Activated naive CD4-positive, alpha-beta T cell treated with anti-CD3 and anti-CD28 coated beads, Interleukin-2, amount 50 U/mL, for 24 hours (primary cell): ENCODE data around the gene GRIN2A.

Experiments
- H3K27ac Mint-ChIP-seq: one replicate; pipeline ENCODE4 v1.8.0; 2021; ENCODE audit warnings: mild to moderate bottlenecking, mixed read lengths
- H3K27me3 Mint-ChIP-seq: one replicate; pipeline ENCODE4 v1.8.0; 2021; ENCODE audit warnings: mixed read lengths
- H3K36me3 Mint-ChIP-seq: one replicate; pipeline ENCODE4 v1.8.0; 2021; ENCODE audit warnings: mixed read lengths
- H3K4me1 Mint-ChIP-seq: one replicate; pipeline ENCODE4 v1.8.0; 2021; ENCODE audit warnings: mixed read lengths
- H3K4me3 Mint-ChIP-seq: one replicate; pipeline ENCODE4 v1.8.0; 2021; ENCODE audit warnings: mild to moderate bottlenecking, mixed read lengths
- H3K9me3 Mint-ChIP-seq: one replicate; pipeline ENCODE4 v1.8.0; 2021; ENCODE audit warnings: mixed read lengths

The GRIN2A gene

GRCh38 chr16:9850817-9851216 is 331.4 kb downstream of the GRIN2A start:
- Mint-ChIP-seq H3K27me3 (no peaks in the 10 kb centered on the region), H3K4me3 (no peak overlapping the region), H3K4me1 (no peaks in the 10 kb centered on the region), H3K27ac (no peak overlapping the region), H3K36me3 (no peaks in the 10 kb centered on the region), H3K9me3 (no peaks in the 10 kb centered on the region)

GRCh38 chr16:9849697-9850245 is 332.5 kb downstream of the GRIN2A start:
- Mint-ChIP-seq H3K27ac (no peak overlapping the region), H3K4me3 (no peak overlapping the region), H3K27me3 (no peaks in the 10 kb centered on the region), H3K9me3 (no peaks in the 10 kb centered on the region), H3K4me1 (no peaks in the 10 kb centered on the region), H3K36me3 (no peaks in the 10 kb centered on the region)

GRCh38 chr16:9847146-9847545 is 335.1 kb downstream of the GRIN2A start:
- H3K27ac Mint-ChIP-seq = no peak overlapping the region

GRCh38 chr16:9846362-9847099 is 335.7 kb downstream of the GRIN2A start:
- Mint-ChIP-seq H3K4me3 (no peak overlapping the region), H3K9me3 (no peaks in the 10 kb centered on the region), H3K27me3 (no peaks in the 10 kb centered on the region), H3K4me1 (no peaks in the 10 kb centered on the region), H3K27ac (no peak overlapping the region), H3K36me3 (no peaks in the 10 kb centered on the region)

More at GRCh38 chr16:9847146-9847545, 335.1 kb downstream of the GRIN2A start:
- Mint-ChIP-seq H3K9me3 (no peaks in the 10 kb centered on the region), H3K4me1 (no peaks in the 10 kb centered on the region), H3K27me3 (no peaks in the 10 kb centered on the region), H3K4me3 (no peak overlapping the region), H3K36me3 (no peaks in the 10 kb centered on the region)

GRCh38 chr16:9845661-9846361 is 336.4 kb downstream of the GRIN2A start:
- Mint-ChIP-seq H3K27ac (no peak overlapping the region), H3K4me1 (no peaks in the 10 kb centered on the region), H3K9me3 (no peaks in the 10 kb centered on the region), H3K36me3 (no peaks in the 10 kb centered on the region), H3K4me3 (no peak overlapping the region), H3K27me3 (no peaks in the 10 kb centered on the region)

GRCh38 chr16:9844361-9844760 is 337.9 kb downstream of the GRIN2A start:
- Mint-ChIP-seq H3K9me3 (no peaks in the 10 kb centered on the region), H3K27me3 (no peaks in the 10 kb centered on the region), H3K4me3 (no peak overlapping the region), H3K27ac (no peak overlapping the region), H3K36me3 (no peaks in the 10 kb centered on the region), H3K4me1 (no peaks in the 10 kb centered on the region)

GRCh38 chr16:9843424-9844018 is 338.7 kb downstream of the GRIN2A start:
- Mint-ChIP-seq H3K27me3 (no peaks in the 10 kb centered on the region), H3K27ac (no peak overlapping the region), H3K4me1 (no peaks in the 10 kb centered on the region), H3K9me3 (no peaks in the 10 kb centered on the region), H3K36me3 (no peaks in the 10 kb centered on the region), H3K4me3 (no peak overlapping the region)

GRCh38 chr16:9840761-9841665 is 341.2 kb downstream of the GRIN2A start:
- no peaks in the 10 kb centered on the region for H3K36me3 Mint-ChIP-seq

GRCh38 chr16:9837481-9837880 is 344.7 kb downstream of the GRIN2A start:
- Mint-ChIP-seq H3K27ac (no peak overlapping the region), H3K36me3 (no peaks in the 10 kb centered on the region), H3K4me1 (no peaks in the 10 kb centered on the region), H3K9me3 (peaks cover 8% of the 10 kb centered on the region), H3K27me3 (no peaks in the 10 kb centered on the region), H3K4me3 (no peak overlapping the region)

More at GRCh38 chr16:9840761-9841665, 341.2 kb downstream of the GRIN2A start:
- no peaks in the 10 kb centered on the region for H3K27me3 Mint-ChIP-seq
- no peak overlapping the region for H3K4me3 Mint-ChIP-seq
- no peak overlapping the region for H3K27ac Mint-ChIP-seq
- H3K4me1 Mint-ChIP-seq = no peaks in the 10 kb centered on the region
- peaks cover 8% of the 10 kb centered on the region for H3K9me3 Mint-ChIP-seq

- no peaks in the 10 kb centered on the region for H3K27me3 Mint-ChIP-seq
Observed at GRCh38 chr16:9836118-9836736, 346.0 kb downstream of the GRIN2A start.

GRCh38 chr16:9827062-9827752 is 355.0 kb downstream of the GRIN2A start:
- Mint-ChIP-seq H3K36me3 (no peaks in the 10 kb centered on the region), H3K9me3 (peaks cover 4% of the 10 kb centered on the region), H3K4me1 (no peaks in the 10 kb centered on the region), H3K27me3 (no peaks in the 10 kb centered on the region), H3K4me3 (no peak overlapping the region), H3K27ac (no peak overlapping the region)

More at GRCh38 chr16:9836118-9836736, 346.0 kb downstream of the GRIN2A start:
- no peaks in the 10 kb centered on the region for H3K36me3 Mint-ChIP-seq
- H3K27ac Mint-ChIP-seq = no peak overlapping the region
- H3K9me3 Mint-ChIP-seq = peaks cover 8% of the 10 kb centered on the region
- no peak overlapping the region for H3K4me3 Mint-ChIP-seq
- no peaks in the 10 kb centered on the region for H3K4me1 Mint-ChIP-seq

GRCh38 chr16:9826656-9827055 is 355.6 kb downstream of the GRIN2A start:
- Mint-ChIP-seq H3K4me1 (no peaks in the 10 kb centered on the region), H3K36me3 (no peaks in the 10 kb centered on the region), H3K4me3 (no peak overlapping the region), H3K27ac (no peak overlapping the region), H3K9me3 (peaks cover 4% of the 10 kb centered on the region), H3K27me3 (peaks cover under 1% of the 10 kb centered on the region)

- H3K9me3 Mint-ChIP-seq = peaks cover 4% of the 10 kb centered on the region
- no peaks in the 10 kb centered on the region for H3K4me1 Mint-ChIP-seq
- no peaks in the 10 kb centered on the region for H3K36me3 Mint-ChIP-seq
- no peak overlapping the region for H3K27ac Mint-ChIP-seq
- H3K27me3 Mint-ChIP-seq = peaks cover 3% of the 10 kb centered on the region
- no peak overlapping the region for H3K4me3 Mint-ChIP-seq
Observed at GRCh38 chr16:9824200-9825068, 357.8 kb downstream of the GRIN2A start.
